ENCODE results near the gene SLC13A4.
"Not testable (repeated sequence)": the region's sequence is repeated elsewhere in the genome, so short reads cannot be mapped to it uniquely, and the experiment has no call there.

The SLC13A4 gene, protein sequence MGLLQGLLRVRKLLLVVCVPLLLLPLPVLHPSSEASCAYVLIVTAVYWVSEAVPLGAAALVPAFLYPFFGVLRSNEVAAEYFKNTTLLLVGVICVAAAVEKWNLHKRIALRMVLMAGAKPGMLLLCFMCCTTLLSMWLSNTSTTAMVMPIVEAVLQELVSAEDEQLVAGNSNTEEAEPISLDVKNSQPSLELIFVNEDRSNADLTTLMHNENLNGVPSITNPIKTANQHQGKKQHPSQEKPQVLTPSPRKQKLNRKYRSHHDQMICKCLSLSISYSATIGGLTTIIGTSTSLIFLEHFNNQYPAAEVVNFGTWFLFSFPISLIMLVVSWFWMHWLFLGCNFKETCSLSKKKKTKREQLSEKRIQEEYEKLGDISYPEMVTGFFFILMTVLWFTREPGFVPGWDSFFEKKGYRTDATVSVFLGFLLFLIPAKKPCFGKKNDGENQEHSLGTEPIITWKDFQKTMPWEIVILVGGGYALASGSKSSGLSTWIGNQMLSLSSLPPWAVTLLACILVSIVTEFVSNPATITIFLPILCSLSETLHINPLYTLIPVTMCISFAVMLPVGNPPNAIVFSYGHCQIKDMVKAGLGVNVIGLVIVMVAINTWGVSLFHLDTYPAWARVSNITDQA

DNA sequence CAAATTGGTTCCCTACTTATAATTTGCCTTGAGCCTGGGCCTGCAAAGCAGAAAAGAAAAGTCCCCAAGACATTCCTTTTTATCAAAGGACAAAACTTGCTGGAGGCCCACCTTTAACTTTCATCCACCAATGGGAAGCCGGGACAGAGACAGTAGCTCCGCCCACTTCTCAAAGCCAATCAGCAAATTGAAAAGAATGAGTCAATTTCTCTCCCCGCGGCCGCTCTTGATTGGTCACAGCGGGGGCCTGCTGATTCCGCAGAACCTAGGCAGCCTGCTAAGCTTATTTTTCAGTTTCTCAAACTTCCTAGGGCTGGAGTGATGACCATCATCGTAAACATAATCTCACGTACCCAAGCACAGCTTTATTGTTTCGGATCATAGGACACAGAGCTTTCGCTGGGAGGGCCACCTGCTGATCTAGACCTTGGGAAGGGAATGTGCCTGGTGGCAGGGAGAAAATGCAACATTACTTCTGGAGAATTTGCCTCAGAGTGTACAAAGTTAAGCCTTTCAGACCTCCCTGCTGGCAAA lies at the start of gene SLC13A4:
SLC13A4 (minus strand) TSS at position 51 of the 534 bp plus-strand sequence. CDS start 690 bp downstream, outside the sequence.
- no peak for DNase-seq

DNA sequence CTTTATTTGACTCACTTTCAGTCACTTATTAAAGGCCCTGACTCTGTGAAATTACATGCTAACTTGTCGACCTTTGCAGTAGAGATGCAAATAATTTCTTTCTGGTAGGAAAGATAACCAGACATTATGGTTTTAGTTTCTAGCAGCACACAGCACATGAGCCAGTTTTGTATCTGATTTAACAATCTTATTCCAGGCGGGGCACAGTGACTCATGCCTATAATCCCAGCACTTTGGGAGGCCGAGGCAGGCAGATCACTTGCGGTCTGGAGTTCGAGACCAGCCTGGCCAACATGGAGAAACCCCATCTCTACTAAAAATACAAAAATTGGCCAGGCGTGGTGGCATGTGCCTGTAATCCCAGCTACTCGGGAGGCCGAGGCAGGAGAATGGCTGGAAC lies 47.9 kb upstream of the SLC13A4 start:
- DNase-seq, result not testable (repeated sequence)

DNA sequence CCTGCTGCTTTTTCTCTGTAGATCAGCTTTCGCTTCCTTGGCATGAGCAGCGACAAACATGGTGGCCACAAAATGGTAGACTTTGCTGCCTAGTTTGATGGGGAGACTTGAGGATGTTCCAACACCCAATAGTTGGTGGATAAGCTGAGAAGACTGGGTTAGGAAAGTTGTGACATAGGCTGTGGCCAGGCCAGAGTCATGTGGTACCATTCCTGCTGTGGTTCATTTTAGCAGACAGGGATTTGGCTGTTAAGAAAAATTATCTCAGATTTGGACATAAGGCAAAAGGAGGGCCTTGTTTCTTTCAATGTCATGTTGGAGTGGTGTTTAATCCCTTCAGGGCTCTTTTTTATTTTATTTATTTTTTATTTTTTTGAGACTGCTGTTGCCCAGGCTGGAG lies 47.2 kb upstream of the SLC13A4 start:
- DNase-seq, result no peak

DNA sequence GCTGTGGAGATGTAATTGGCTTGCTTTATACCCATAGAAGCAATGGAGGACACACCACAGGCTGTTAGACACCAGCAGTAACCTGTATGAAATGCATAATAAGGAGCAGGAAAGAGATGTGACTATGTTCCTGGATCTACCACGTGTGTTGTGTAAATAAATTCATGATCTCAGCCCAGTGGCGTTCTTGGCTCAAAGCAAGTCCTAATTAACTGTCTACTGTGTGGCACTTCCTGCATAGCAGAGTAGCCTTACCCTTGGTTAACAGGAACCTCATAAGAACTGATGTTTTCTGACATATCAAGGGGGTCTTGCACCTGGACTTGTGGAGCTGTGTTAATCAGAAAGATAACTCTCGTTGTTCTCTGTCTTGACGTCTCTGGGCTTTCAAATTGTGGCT lies 46.3 kb upstream of the SLC13A4 start:
- no peak for DNase-seq

DNA sequence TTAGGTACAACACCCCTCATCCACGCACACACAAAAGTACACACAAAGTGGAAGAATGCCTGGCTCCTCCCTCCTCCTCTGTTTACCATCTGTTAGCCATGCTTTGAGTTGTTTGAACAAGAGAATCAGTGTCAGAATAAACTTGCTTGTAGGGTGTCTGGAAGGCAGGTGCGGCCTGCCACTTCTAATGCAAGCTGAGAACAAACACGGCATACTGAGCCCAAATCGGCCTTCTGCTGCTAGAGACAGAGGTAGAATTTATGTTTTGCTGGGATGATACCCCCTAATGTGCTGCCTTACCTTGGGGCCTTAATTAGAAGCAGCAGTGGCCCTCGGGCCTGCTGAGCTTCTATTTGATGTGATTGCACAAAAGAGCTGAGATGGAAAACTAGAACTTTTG lies 45.5 kb upstream of the SLC13A4 start:
- no peak for DNase-seq

DNA sequence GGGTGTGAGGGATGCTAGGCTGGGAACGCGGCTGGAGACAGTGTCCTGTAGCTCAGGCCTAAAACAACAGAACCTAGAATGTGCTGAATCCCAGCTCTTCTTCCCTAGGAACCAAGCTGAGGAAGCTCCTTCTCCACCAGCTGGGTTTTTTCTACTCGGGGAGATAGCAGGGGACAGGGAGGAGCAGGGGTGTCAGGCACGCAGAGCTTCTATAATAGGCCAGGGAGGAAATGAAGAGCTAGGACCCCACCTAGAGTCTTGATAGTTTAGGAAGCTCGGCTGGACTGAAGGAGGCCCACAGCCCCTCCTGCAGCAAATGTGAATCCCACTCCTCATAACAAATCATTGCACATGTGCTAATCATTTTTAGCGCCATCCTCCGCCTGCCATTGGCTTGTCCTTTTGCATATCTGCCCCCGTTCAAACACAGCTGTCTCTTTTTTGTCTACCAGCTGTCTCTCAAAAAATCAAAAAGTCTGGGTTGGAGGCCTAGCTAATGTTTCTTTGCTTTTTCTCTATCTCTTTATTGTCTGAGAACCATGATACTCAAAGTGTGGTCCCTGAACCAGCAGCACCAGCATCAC lies 44.7 kb upstream of the SLC13A4 start:
- DNase-seq, result no peak

DNA sequence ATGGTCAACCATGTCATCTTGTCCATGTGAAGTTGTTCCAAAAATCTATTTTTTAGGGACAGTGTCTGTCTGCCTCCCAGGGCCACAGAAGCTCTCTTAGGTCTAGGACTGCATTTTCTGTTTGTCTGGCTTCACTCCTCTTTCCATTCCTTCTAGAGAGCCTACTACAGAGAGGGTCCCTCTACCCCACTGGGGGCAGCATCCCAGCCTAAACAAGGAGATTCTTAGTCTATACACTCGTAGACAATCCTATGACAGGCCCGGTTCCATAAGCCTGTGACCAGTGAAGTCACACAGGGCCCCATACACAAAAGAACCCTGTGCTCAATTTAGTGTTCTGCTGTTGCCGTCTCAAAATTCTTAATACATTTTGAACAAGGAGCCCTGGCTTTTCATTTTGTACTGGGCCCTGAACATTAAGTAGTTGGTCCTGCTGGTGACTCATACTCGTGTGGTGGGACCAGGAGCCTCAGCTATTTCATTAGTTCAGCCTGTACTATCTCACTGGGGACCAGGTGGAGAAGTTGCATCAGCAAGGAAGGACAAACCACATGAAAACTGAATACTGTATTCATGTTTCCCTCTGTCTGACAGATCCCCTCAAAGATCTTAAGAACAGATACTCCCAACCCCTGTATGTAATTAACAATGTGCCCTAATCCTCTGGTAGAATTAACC lies 44.1 kb upstream of the SLC13A4 start:
- no peak for DNase-seq

DNA sequence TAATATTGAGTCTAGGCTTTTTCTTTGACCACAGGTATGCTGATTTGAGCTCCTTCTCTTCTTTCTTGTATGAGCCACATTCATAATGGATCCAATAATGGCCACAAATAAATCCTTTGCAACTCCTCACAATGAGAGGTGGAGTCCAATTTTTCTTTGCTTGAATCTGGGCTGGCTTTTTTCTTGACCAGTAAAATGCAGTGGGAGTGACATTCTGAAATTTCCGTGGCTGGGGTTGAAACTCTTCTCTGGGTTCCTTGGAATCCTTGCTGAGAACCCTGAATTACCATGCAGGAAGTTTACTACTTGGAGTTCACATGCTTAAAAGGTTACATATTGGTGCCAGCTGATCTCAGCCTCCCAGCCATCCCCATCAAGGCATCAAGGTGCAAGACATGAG lies 43.1 kb upstream of the SLC13A4 start:
- no peak for DNase-seq

DNA sequence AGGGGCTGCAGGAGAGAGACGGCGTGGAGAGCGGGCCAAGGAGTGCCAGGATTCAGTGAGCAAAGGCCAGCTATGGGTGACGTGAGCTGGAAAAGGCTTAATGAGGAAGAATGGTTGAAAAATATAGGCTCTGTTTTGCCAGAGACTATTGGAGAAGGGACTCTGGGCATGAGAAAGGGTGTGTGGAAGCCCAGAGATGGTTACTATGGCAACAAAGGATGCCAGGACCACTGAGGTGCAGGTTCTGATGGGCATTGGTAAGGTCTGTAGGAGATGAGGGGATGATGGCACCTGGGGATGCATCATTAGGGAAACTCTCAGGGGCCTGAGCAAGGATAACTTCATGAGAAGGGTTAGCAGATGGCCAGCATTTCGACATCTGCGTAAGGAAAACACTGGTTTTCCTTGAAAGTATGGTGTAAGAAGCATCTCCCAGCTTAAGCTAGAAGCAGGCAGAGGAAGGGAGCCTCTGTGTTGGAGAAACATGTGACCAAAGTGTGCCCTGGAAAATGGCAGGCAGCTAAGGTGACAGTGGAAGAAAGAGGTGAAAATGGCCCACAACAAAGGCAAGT lies 42.2 kb upstream of the SLC13A4 start:
- no peak for DNase-seq

DNA sequence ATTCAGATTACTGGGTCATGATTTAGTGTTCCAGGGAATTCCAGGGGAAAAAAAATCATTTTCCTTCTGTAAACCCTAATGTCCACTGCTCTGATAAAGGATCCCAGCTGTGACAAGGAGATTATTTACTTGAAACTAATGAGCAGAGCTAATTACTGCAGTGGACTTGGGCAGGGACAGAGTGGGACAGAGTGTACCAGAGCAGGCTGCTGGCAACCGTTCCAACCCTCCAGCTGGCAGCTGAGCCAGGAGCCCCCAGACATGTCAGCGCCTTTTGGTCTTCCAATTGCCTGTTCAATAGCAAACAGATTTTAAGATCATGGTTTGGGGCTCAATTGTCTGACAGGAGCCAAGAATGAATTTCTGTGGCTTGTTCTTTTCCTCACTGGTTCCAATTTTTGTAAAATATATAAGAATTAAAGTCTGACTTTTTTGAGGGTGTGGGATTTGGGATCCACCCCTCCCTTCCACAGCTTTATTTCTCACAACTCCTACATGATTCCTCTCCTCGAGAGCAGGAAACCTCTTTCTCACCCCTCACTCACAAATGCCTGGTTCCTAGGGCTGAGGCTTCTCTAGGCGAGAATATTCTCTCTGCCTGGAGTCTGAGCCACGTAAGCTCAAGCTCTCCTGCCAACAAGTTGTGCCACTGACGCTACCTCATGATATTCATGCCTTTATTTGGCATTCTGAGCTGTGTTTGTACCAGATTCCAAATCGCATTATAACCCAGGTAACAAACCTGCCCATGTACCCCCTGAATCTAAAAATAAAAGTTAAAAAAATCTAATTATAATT lies 41.2 kb upstream of the SLC13A4 start:
- no peak for DNase-seq

DNA sequence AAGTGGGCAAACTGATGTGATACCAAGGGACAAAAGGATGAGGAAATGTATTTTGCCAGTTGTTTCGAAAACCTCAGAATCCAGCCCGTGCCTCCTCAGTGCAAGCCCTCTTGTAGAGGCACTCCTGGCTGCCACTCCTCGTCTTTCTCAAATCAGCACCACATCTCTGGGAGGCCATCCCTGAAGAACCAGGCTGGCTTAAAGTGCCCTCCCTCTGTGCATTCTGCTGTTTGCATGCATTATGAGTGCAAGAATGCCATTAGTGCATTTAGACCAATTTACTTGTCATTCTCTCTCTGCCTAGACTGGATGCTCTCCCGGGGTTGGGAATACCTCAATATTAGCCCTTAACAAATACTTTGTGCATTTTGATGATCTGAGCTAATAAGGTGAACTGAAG lies 40.5 kb upstream of the SLC13A4 start:
- no peak for DNase-seq

DNA sequence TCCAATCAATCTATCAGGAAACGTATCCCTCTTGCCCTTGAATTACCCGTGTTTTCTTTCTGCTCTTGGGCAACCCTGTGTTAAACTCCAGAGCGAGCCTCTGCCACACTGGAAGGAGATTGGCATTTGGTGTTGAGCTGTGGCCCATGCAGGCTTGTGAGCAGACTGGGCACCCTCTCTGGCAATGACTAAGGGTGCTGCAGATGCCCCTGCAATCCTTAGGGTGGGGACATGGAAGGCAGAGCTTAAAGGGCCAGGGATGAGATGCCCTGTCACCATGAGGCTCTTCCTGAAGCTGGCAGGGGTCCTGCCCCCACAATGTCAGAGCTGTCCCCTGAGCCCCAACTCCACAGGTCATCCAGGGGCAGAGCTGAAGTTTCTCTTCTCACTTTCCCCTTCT lies 40.1 kb upstream of the SLC13A4 start:
- no peak for DNase-seq

DNA sequence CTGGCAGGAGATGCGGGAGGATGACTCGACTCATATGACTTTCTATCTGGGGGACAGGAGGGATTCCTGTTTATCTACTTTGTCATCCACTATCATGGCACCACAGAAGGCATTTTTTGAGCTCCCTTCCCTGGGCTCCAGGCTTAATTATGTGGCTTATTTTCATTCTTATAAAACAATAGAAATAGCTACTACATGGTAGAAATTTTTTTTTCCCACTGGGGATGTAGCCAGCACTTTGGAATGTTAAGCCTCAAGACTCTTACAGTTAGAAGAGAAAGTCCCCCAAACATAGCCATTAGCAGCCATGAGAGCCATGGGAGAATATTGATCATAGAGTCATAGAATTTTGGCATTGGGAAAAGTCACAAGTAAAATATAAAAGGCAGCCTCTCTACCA lies 35.3 kb upstream of the SLC13A4 start:
- DNase-seq, result no peak

DNA sequence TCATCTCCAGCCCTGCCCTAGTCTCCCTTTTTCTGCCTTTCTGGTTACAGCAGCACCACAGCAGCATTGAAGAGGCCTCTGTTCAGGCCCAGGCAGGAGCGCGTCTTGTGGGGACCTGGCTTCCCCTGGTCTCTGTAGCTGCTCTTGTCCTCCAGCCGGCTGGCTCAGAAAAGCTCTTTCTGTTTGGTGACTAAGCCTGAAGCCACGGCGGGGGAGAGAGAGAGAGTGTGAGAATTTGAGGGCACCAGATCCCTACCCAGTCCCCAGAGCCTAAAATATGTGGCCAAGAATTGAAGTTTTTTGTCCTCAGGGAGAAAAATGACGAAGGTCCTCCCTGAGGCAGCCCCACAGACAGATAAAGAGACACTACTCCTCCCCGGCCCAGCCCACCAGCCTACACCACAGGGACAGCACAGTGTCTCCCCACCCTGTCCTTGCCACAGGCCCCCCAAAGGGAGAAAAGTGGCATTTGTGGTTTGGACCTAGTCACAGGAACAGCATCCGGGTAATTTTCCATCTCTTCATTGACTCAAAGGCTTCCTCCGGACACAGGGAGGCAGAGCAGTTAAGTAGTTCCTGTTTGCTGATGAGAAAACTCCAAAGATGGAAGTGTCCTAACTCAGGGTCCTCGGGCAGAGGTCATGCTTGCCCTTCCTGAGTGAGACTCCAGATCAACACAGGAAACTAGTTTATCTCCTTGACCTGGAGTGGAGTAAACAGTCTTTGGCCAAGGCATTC lies 33.9 kb upstream of the SLC13A4 start:
- DNase-seq, result no peak

DNA sequence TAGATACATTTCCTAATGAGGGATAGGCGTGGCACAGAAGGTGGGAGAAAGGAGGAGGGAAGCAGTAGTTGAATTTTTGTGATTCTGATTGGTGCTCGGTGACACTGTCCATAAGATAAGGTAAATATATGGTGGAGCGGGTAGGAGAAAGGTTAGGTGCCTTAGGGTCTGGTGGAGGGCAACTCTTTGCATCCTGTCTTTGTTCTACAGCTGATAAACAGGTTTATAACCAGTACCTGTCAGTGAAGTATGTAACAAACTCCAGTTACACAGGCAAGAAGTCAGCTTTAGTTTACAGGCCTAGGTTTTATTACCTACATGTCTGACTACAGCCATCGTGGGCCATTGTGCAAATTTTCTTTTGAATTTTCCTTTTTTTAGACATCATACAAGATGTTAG lies 31.5 kb upstream of the SLC13A4 start:
- DNase-seq, result no peak

DNA sequence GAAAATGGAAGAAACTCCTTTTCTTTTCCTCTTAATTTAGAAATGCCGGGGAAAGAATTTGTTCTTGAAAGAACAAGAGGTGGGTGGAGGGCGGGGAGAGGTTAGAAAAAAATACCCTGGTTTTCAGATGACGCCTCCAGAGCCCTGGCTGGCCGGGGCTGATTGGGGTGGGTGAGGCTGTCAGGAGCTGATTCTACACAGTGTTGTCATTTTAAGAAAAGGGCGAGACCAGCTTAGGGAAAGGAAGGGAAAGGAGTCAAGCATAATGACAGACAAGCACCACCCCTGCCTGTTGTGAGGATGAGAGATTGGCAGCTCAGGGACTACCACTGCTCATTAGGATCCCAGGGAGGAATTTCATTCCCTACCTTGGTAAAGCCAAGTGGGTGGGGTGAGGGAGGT lies 30.5 kb upstream of the SLC13A4 start:
- DNase-seq, result no peak

DNA sequence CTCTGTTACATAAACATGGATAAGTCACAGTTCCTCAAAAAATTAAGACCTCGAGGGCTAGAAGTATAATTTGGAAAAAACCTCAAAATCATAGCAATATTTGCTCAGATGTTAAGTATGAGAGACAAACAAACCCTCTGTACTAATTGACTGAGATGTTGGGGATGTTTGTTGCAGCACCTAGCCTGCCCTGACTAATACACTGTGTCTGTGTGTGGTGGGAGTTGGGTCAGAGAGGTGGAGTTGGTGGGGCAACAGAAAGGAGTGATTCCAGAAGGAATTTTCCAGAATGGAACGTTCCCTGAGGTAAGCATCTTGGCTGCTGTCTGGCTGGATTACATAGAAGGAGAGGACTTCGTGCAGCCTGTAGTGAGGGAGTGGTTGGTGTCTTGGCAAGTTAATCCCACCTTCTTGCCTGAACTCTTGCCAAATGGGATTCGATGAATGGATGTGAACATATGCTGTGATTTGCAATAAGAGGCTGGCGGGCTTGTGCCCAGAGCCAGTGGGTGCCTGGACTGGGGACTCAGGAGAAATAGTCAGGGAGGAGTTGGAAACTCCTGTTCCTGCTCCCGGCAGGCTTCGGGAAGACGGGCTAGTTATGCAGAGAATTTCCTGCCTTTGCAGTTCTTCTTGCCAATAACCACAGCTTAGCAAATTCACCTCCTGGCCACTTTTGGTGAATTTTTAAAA lies 29.9 kb upstream of the SLC13A4 start:
- DNase-seq, result no peak

DNA sequence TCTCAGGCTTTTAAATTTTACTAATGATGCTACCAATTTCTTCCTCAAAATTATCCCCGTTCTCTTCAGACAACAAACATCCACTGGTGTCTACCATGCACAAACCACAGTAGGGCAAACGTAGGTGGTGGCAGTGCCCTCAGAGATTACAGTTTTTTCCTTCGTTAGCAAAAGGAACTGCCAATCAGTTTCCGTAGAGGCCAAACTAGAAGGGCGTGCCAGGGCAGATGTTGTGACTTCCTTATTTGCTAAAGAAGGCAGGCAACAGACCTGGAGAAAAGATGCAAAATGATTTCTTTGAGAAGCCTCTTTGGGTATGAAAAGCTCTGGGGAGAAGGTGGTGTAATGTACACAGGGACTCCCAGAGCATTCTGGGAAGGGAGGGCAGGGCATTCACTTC lies 28.2 kb upstream of the SLC13A4 start:
- DNase-seq, result no peak

DNA sequence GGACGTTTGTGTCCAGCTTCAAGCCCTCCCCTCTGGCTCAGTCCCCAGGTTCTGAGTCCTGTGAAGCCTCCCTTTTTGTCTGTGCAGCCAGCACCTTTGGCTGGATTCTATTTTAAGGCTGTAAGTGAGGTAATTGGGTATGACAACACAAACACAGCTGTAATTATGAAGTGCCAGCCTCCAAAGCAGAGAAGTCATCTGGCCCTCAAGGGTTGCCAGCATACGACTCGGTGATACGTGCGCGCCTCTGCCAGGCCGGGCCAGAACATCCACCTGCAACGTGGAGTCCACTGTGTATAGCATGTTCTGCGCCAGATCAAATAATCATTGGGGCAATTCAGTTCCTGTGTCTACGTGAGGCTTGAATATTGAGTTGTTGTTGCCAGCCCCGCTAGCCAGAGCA lies 27.4 kb upstream of the SLC13A4 start:
- no peak for DNase-seq

DNA sequence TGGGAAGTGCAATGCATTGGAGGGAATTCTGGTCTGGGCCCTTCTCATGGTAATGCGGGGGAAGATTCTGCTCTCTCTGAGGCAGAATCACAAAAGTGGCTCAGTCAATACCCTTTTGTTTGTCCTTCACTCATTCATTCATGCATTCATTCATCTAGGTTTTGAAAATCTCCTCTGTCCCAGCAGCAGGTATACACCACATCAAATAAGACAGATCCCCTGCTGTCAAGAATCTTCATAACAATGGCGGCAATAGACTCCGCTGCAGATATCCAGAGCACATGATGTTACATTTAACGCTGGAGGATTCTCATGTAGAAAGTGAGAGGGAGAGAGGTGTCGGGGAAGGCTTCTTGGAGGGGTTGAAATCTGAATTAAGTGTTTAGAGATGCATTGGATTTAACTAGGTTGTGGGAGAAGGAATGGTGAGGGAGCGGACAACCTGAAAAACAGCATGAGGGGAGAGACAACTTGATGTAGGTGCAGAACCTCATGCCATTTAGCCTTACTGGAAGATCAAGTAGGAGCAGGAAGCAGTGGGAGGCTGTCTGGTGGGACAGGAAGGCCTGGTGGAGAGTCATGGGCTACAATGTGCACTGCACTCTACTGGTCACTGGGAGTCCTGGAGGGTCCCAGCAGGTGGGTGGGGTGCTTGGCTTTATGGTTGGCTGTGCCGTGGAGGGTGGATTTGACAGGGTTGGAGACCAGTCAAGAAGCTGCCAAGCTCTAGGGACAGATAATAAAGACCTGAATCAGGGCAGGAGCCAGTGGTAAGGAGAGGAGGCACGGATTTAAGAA lies 25.8 kb upstream of the SLC13A4 start:
- DNase-seq, result no peak
